ENCODE measurements around the gene DHX35.

The DHX35 gene

DNA sequence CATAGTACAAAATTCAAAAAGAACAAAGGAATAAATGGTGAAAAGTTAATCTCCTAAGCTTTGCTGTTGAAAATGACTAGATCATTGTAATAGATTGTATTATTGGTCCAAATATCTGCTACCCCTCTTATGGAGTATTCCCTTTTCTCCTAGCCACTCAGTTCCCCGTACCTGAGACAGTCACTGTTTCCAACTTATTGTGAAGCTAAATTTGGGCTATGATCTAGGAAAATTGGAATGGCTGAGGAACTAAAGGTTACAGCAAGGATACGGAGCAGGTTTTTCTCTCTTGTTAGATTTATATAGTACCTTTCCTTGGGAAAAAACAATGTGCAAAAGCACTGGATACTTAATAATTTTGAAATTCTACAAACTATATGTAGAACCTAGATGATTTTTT is 17.3 kb downstream of the DHX35 start:
- no peak overlapping the region for H3K4me3 ChIP-seq (ENCODE audit: low read depth, low read length)
- H3K4me1 ChIP-seq (ENCODE audit: control insufficient read depth, insufficient read depth, low read length), result no peaks in the 10 kb centered on the region
- ChIA-PET POLR2A (interaction anchor here (1.0 kb wide), 1 partner anchor 53 kb away, joined by 10 read pairs; the partner anchor contains the start of gene FAM83D), CTCF (interaction anchor here (0.6 to 0.9 kb wide), 3 partner anchors 30 to 694 kb away, joined by 3 to 6 read pairs (median 3); no protein-coding TSS in a partner anchor)
- no peaks in the 10 kb centered on the region for H3K9me3 ChIP-seq (ENCODE audit: control insufficient read depth, insufficient read depth, low read depth, low read length)
- H3K36me3 ChIP-seq (ENCODE audit: control insufficient read depth in 2 of 2, insufficient read depth in 1 of 2, low read length in 2 of 2), result peaks cover 0 to 20% of the 10 kb centered on the region in 2 experiments; a peak in 1 of 3 replicates
- H3K27ac ChIP-seq (ENCODE audit: extremely low read depth, low read depth, low read length), result no peak overlapping the region
- no peak for TF ChIP-seq ZNF221 (tag by site-specific recombination; IDR thresholded peaks at IDR 0.05; ENCODE audit: borderline replicate concordance)
- no peak for TF ChIP-seq ZSCAN4 (tag by site-specific recombination; IDR thresholded peaks at IDR 0.05)
- no peak for TF ChIP-seq ZBTB26 (tag by site-specific recombination; optimal IDR thresholded peaks at IDR 0.05)
- TF ChIP-seq, protein P1, sequence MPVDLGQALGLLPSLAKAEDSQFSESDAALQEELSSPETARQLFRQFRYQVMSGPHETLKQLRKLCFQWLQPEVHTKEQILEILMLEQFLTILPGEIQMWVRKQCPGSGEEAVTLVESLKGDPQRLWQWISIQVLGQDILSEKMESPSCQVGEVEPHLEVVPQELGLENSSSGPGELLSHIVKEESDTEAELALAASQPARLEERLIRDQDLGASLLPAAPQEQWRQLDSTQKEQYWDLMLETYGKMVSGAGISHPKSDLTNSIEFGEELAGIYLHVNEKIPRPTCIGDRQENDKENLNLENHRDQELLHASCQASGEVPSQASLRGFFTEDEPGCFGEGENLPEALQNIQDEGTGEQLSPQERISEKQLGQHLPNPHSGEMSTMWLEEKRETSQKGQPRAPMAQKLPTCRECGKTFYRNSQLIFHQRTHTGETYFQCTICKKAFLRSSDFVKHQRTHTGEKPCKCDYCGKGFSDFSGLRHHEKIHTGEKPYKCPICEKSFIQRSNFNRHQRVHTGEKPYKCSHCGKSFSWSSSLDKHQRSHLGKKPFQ (tag by site-specific recombination; IDR thresholded peaks at IDR 0.05), result no peak
- no peak for TF ChIP-seq ZNF777 (tag by site-specific recombination; IDR thresholded peaks at IDR 0.05; ENCODE audit: borderline replicate concordance)
- TF ChIP-seq ZNF701 (tag by site-specific recombination; IDR thresholded peaks at IDR 0.05), result no peak
- no peak for TF ChIP-seq ZNF692 (tag by site-specific recombination; IDR thresholded peaks at IDR 0.05)
- TF ChIP-seq ZSCAN30 (tag by site-specific recombination; IDR thresholded peaks at IDR 0.05), result no peak
- no peak for TF ChIP-seq ZIC2 (tag by site-specific recombination; IDR thresholded peaks at IDR 0.05)
- no peak for TF ChIP-seq MEIS1 (CRISPR knock-in tag; IDR thresholded peaks at IDR 0.05; ENCODE audit: borderline replicate concordance)
- TF ChIP-seq ZNF626 (tag by site-specific recombination; IDR thresholded peaks at IDR 0.05), result no peak
- TF ChIP-seq ZNF292 (tag by site-specific recombination; IDR thresholded peaks at IDR 0.05; ENCODE audit: borderline replicate concordance, low read depth), result no peak
- no peak for TF ChIP-seq ZNF843 (tag by site-specific recombination; IDR thresholded peaks at IDR 0.05)
- no peak for TF ChIP-seq ZNF623 (tag by site-specific recombination; IDR thresholded peaks at IDR 0.05)
- TF ChIP-seq ZNF175 (tag by site-specific recombination; IDR thresholded peaks at IDR 0.05), result no peak

DNA sequence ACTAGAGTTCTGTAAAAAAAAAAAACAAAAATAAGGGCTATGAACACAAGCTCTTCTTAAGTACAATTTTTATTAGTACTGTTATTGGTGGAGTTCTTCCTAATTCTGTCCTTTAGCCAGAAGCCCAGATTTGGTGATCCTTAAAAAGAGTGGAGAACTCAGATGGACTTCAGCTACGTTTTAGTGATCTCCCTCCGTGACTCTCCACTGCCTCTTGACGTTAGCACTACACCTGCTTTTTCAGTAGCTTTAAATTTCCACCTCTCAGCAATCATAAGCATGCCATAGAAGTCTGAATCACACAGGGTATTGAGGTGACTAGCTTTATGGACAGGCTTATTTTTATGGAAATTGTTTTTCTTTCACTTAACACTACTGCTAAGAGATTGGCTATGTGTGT is 17.7 kb downstream of the DHX35 start:
- TF ChIP-seq ZNF274 (IDR thresholded peaks at IDR 0.05; ENCODE audit: low read length), result no peak
- TF ChIP-seq ZNF274 (tag by site-specific recombination; IDR thresholded peaks at IDR 0.05; ENCODE audit: borderline replicate concordance), result no peak
- no peak for TF ChIP-seq ZNF335 (tag by site-specific recombination; conservative IDR thresholded peaks at IDR 0.05)
- peaks cover 0 to 16% of the 10 kb centered on the region in 2 experiments; a peak in 1 of 3 replicates for H3K36me3 ChIP-seq (ENCODE audit: control insufficient read depth in 2 of 2, insufficient read depth in 1 of 2, low read length in 2 of 2)
- H3K4me3 ChIP-seq (ENCODE audit: low read depth, low read length), result no peak overlapping the region
- POLR2A ChIA-PET, result interaction anchor here (1.0 kb wide), 1 partner anchor 54 kb away, joined by 10 read pairs; the partner anchor contains the start of gene FAM83D
- H3K27ac ChIP-seq (ENCODE audit: extremely low read depth, low read depth, low read length), result no peak overlapping the region
- H3K9me3 ChIP-seq (ENCODE audit: control insufficient read depth, insufficient read depth, low read depth, low read length), result no peaks in the 10 kb centered on the region
- H3K4me1 ChIP-seq (ENCODE audit: control insufficient read depth, insufficient read depth, low read length), result no peaks in the 10 kb centered on the region
- CTCF ChIA-PET, result interaction anchor here (0.6 to 0.9 kb wide), 3 partner anchors 29 to 695 kb away, joined by 3 to 6 read pairs (median 3); no protein-coding TSS in a partner anchor

Data from HEK293 (cell line).